DND-41 (cell line): ENCODE measurements around the gene TWIST2.

Experiments
- ATAC-seq: fragments of 200-7000 bp; cut with Tn5 transposase; 3 replicates; pipeline ENCODE4 v1.9.1; 2021; ENCODE audit warnings: low read depth; ENCODE audit not compliant: insufficient read depth
- DNase-seq: peaks from one replicate; pipeline ENCODE4 v3.0.0-alpha.2; 2020
- H2AFZ ChIP-seq: 2 replicates; pipeline ENCODE4 v1.6.0; 2012; ENCODE audit warnings: low read depth, low read length
- H3K27ac ChIP-seq: 2 replicates; pipeline ENCODE4 v1.5.1; 2012; ENCODE audit warnings: low read length, inconsistent platforms
- H3K27me3 ChIP-seq: fragments of 200-600 bp; sonication (generic); 2 replicates; pipeline ENCODE4 v1.6.0; 2012; ENCODE audit warnings: low read length, mild to moderate bottlenecking, inconsistent platforms; ENCODE audit not compliant: insufficient read depth, poor library complexity
- H3K36me3 ChIP-seq: 2 replicates; pipeline ENCODE4 v1.5.1; 2012; ENCODE audit warnings: low read length, inconsistent platforms; ENCODE audit not compliant: insufficient read depth
- H3K4me1 ChIP-seq: 2 replicates; pipeline ENCODE4 v1.5.1; 2012; ENCODE audit warnings: mild to moderate bottlenecking, low read length; ENCODE audit not compliant: insufficient read depth
- H3K4me2 ChIP-seq: 2 replicates; pipeline ENCODE4 v1.6.0; 2012; ENCODE audit warnings: mild to moderate bottlenecking, moderate library complexity, low read length, inconsistent platforms; ENCODE audit not compliant: insufficient read depth
- H3K4me3 ChIP-seq, 2 experiments: fragments of 200-600 bp in 1 of 2; shearing (Covaris generic) in 1 of 2; 2 replicates each; pipeline ENCODE4 v1.5.1; 2012 to 2016; ENCODE audit warnings: inconsistent platforms in 2 of 2, low read length in 2 of 2, mild to moderate bottlenecking in 2 of 2, low read depth in 1 of 2, moderate library complexity in 1 of 2
- H3K79me2 ChIP-seq: 2 replicates; pipeline ENCODE4 v1.6.0; 2012; ENCODE audit warnings: low read length, inconsistent platforms; ENCODE audit not compliant: insufficient read depth
- H3K9ac ChIP-seq: 2 replicates; pipeline ENCODE4 v1.6.0; 2012; ENCODE audit warnings: low read depth, mild to moderate bottlenecking, inconsistent platforms, low read length, moderate library complexity
- H3K9me3 ChIP-seq: 2 replicates; pipeline ENCODE4 v1.5.1; 2012; ENCODE audit warnings: low read length, moderate library complexity, mild to moderate bottlenecking, inconsistent platforms; ENCODE audit not compliant: insufficient read depth, severe bottlenecking
- H4K20me1 ChIP-seq: 2 replicates; pipeline ENCODE4 v1.6.0; 2012; ENCODE audit warnings: low read length; ENCODE audit not compliant: insufficient read depth
- EZH2 ChIP-seq: IDR thresholded peaks from 3 replicates; pipeline ENCODE4 v1.6.1; 2012; ENCODE audit warnings: borderline replicate concordance, low read depth, mild to moderate bottlenecking, moderate library complexity, low read length, inconsistent platforms; ENCODE audit not compliant: severe bottlenecking
- TF ChIP-seq, protein P1 (sequence below): IDR thresholded peaks from 2 replicates; pipeline ENCODE4 v1.5.1; 2012; ENCODE audit warnings: borderline replicate concordance, low read length, moderate library complexity, mild to moderate bottlenecking; ENCODE audit not compliant: poor library complexity, severe bottlenecking; ENCODE audit errors: extremely low read depth

TWIST2 gene

DNA sequence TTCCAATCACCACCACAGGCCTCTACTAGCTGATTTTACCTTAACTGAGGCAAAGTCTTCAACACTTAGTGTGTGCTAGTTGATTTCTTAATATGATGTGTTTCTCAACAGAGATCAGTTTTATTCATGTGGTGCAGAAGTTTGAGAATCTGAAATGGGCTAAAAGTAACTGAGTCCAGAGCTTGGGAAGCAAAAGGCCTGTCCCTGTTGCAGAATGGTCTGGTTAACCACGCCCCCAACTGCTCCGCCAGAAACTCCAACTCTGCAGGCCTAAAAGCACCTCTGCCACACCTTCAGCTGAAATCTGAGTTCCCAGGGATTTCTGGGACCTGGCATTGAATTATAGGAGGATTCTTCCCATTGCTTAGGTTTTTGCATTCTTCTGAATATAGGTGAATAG lies 44.9 kb downstream of the TWIST2 start:
- Histone ChIP-seq H4K20me1 (no peaks in the 10 kb centered on the region; the same call in none of the 2 replicates), H3K79me2 (no peaks in the 10 kb centered on the region), H3K9me3 (no peaks in the 10 kb centered on the region), H3K36me3 (no peaks in the 10 kb centered on the region), H3K4me1 (no peaks in the 10 kb centered on the region), H2AFZ (no peak overlapping the region), H3K4me3 (no peak overlapping the region), H3K27me3 (peaks cover 24% of the 10 kb centered on the region), H3K27ac (no peak overlapping the region), H3K9ac (no peak overlapping the region), H3K4me2 (no peak overlapping the region)
- ATAC-seq, result no peak
- DNase-seq, result no peak
- no peak for TF ChIP-seq EZH2
- TF ChIP-seq, protein P1, sequence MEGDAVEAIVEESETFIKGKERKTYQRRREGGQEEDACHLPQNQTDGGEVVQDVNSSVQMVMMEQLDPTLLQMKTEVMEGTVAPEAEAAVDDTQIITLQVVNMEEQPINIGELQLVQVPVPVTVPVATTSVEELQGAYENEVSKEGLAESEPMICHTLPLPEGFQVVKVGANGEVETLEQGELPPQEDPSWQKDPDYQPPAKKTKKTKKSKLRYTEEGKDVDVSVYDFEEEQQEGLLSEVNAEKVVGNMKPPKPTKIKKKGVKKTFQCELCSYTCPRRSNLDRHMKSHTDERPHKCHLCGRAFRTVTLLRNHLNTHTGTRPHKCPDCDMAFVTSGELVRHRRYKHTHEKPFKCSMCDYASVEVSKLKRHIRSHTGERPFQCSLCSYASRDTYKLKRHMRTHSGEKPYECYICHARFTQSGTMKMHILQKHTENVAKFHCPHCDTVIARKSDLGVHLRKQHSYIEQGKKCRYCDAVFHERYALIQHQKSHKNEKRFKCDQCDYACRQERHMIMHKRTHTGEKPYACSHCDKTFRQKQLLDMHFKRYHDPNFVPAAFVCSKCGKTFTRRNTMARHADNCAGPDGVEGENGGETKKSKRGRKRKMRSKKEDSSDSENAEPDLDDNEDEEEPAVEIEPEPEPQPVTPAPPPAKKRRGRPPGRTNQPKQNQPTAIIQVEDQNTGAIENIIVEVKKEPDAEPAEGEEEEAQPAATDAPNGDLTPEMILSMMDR, result no peak

DNA sequence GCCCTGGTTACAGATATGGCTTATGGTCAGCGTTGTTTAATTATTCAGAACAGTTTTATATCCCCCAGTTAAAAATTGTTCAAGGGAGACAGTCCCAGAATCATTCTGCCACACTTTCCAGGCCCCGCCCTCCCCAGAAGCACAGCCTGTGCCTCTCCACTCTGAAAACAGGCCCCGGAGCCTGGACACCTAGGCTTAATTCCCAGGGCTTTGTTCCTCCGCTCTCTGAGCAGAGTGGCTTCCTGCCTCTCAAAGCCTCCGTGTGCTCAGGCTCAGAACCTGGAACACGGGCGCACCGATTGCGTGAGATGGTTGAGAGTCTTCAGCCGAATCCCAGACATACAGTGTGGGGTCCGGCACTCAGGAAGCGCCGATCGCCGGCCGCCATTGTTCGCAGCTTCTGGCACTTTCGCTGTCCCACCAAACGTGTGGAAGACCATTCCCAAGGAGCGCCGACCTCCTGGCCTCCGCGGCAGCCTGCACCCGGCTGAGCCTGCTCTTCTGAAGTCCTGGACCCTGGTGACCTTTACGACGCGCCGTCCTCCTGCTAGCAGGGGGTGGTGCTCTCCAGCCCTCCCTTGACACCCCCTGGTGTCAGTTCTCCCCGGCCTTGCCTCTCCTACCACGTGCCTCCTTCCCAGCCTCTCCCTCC lies 45.6 kb downstream of the TWIST2 start:
- H3K27me3 ChIP-seq, result peaks cover 21% of the 10 kb centered on the region
- H3K9ac ChIP-seq, result no peak overlapping the region
- H3K4me1 ChIP-seq, result no peaks in the 10 kb centered on the region
- no peaks in the 10 kb centered on the region for H3K36me3 ChIP-seq
- ATAC-seq, result no peak
- no peak overlapping the region for H3K27ac ChIP-seq
- H3K4me3 ChIP-seq, result no peak overlapping the region
- no peaks in the 10 kb centered on the region for H3K9me3 ChIP-seq
- no peaks in the 10 kb centered on the region for H3K79me2 ChIP-seq
- TF ChIP-seq, protein P1, result no peak
- no peak for TF ChIP-seq EZH2
- H4K20me1 ChIP-seq, result no peaks in the 10 kb centered on the region; the same call in none of the 2 replicates
- DNase-seq, result no peak
- no peak overlapping the region for H2AFZ ChIP-seq
- no peak overlapping the region for H3K4me2 ChIP-seq

DNA sequence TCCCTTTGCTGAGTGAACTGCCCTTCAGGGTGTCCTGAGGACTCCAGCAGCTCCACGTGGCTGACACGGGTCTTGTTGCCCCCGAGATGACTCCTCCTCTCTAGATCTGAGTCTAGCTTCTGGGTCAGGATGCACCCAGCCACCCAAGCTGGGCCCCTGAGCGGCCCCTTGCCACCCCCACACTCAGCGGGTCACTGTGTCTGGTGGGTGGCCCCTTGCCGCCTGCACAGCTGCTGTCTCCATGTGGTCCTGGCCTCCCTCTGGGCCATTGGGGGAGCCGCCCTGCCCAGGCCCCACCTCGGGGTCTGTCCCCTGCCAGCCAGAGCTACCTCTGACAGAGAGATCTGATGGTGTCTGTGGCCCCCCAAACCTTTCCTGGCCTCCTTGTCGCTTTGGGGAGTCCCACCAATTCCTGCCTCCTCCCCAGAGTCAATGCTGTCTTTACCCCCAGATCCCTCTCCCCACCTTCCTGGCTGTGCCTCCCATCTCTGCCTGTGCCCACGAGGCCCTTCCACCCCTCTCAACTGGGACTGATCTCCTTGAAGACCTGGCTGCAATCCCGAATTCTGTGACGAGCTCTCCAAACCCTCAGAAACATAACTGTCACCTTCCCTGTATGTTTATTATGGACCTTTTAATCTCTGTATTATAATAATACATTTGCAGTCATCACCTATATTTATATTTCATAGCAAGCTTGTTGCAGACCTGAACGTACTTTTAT lies 46.5 kb downstream of the TWIST2 start:
- H3K9ac ChIP-seq, result no peak overlapping the region
- no peak for ATAC-seq

More for the DNA sequence above, 46.5 kb downstream of the TWIST2 start:
- no peak overlapping the region for H2AFZ ChIP-seq
- H3K36me3 ChIP-seq, result no peaks in the 10 kb centered on the region
- TF ChIP-seq, protein P1, result no peak
- no peak for TF ChIP-seq EZH2
- H3K4me2 ChIP-seq, result no peak overlapping the region
- H4K20me1 ChIP-seq, result peaks cover 3% of the 10 kb centered on the region
- no peaks in the 10 kb centered on the region for H3K4me1 ChIP-seq
- no peaks in the 10 kb centered on the region for H3K79me2 ChIP-seq
- no peaks in the 10 kb centered on the region for H3K9me3 ChIP-seq
- H3K4me3 ChIP-seq, result no peak overlapping the region
- peaks cover 18% of the 10 kb centered on the region for H3K27me3 ChIP-seq
- H3K27ac ChIP-seq, result no peak overlapping the region
- no peak for DNase-seq
